IMR-90 (cell line): ENCODE measurements around the gene SEZ6L2. TPM values are rescaled to one million over a fixed set of nuclear protein-coding genes. Genes with fewer than 3 reads are reported as not detected.

Experiments
- ATAC-seq: fragments of 200-7000 bp; cut with Tn5 transposase; 2 replicates; pipeline ENCODE4 v1.9.1; 2020; ENCODE audit warnings: low read depth, mild to moderate bottlenecking, moderate library complexity
- BruUV-seq: library from RNA; stranded (reverse); fragments of 400-500 nt; replicated peaks from 2 replicates; lab custom pipeline; 2021; lab: Mats Ljungman, UMichigan
- CTCF ChIA-PET: fragments of 300-600 bp; formaldehyde crosslinking; extraction: SDS; loops from one replicate; lab custom pipeline; 2021; ENCODE audit warnings: antibody characterized with exemption; lab: Yijun Ruan, JAX
- POLR2A ChIA-PET: fragments of 300-600 bp; sonication (Branson Sonifier 250); formaldehyde crosslinking; loops from one replicate; lab custom pipeline; 2022; ENCODE audit warnings: antibody characterized with exemption; ENCODE audit not compliant: unreplicated experiment; lab: Charles Lee
- DNase-seq: peaks from one replicate; pipeline ENCODE4 v3.0.0; 2013
- H2AFZ ChIP-seq: replicated peaks from 2 replicates; pipeline ENCODE3; 2013; ENCODE audit warnings: low read length, mild to moderate bottlenecking; ENCODE audit not compliant: poor library complexity
- H2AK5ac ChIP-seq: 2 replicates; pipeline ENCODE4 v1.6.1; 2013; ENCODE audit warnings: low read depth, low read length, inconsistent platforms
- H2AK9ac ChIP-seq: replicated peaks from 2 replicates; pipeline ENCODE3; 2013; ENCODE audit warnings: mild to moderate bottlenecking, low read depth, low read length, moderate library complexity; ENCODE audit not compliant: poor library complexity
- H2BK120ac ChIP-seq: 2 replicates; pipeline ENCODE4 v1.6.1; 2013; ENCODE audit warnings: low read depth, low read length, inconsistent platforms
- H2BK15ac ChIP-seq: 3 replicates; pipeline ENCODE4 v1.6.1; 2013; ENCODE audit warnings: low read depth, low read length, inconsistent platforms
- H2BK20ac ChIP-seq: 2 replicates; pipeline ENCODE4 v1.6.1; 2013; ENCODE audit warnings: low read depth, mild to moderate bottlenecking, inconsistent platforms, low read length, moderate library complexity
- H2BK5ac ChIP-seq: 2 replicates; pipeline ENCODE4 v1.6.1; 2013; ENCODE audit warnings: mild to moderate bottlenecking, low read depth, low read length, inconsistent platforms; ENCODE audit not compliant: poor library complexity, severe bottlenecking
- H3K14ac ChIP-seq: replicated peaks from 2 replicates; pipeline ENCODE4 v1.6.1; 2013; ENCODE audit warnings: low read depth, low read length, inconsistent platforms
- H3K18ac ChIP-seq: 2 replicates; pipeline ENCODE4 v1.6.1; 2013; ENCODE audit warnings: low read depth, low read length, control low read depth
- H3K23ac ChIP-seq: 2 replicates; pipeline ENCODE4 v1.6.1; 2013; ENCODE audit warnings: low read depth, low read length, inconsistent platforms
- H3K27ac ChIP-seq: 2 replicates; pipeline ENCODE4 v1.5.1; 2013; ENCODE audit warnings: mild to moderate bottlenecking, control low read depth, low read length; ENCODE audit not compliant: insufficient read depth
- H3K27me3 ChIP-seq: 2 replicates; pipeline ENCODE4 v1.6.1; 2013; ENCODE audit warnings: low read length; ENCODE audit not compliant: control insufficient read depth, insufficient read depth
- H3K36me3 ChIP-seq: 2 replicates; pipeline ENCODE4 v1.6.1; 2013; ENCODE audit warnings: low read length, mixed read lengths; ENCODE audit not compliant: control insufficient read depth, insufficient read depth
- H3K4ac ChIP-seq: 2 replicates; pipeline ENCODE4 v1.6.1; 2013; ENCODE audit warnings: low read depth, low read length, inconsistent platforms
- H3K4me1 ChIP-seq: 2 replicates; pipeline ENCODE4 v1.6.1; 2013; ENCODE audit warnings: low read length, mixed read lengths; ENCODE audit not compliant: control insufficient read depth, insufficient read depth
- H3K4me2 ChIP-seq: 2 replicates; pipeline ENCODE4 v1.6.1; 2013; ENCODE audit warnings: low read depth, mild to moderate bottlenecking, control low read depth, low read length, moderate library complexity
- H3K4me3 ChIP-seq: 2 replicates; pipeline ENCODE4 v1.5.1; 2013; ENCODE audit warnings: low read depth, mild to moderate bottlenecking, control low read depth, low read length, moderate library complexity; ENCODE audit not compliant: insufficient read depth
- H3K56ac ChIP-seq: 2 replicates; pipeline ENCODE4 v1.6.1; 2013; ENCODE audit warnings: low read length, inconsistent platforms; ENCODE audit not compliant: insufficient read depth; ENCODE audit errors: extremely low read depth
- H3K79me1 ChIP-seq, 2 experiments: 2 replicates each; pipeline ENCODE4 v1.6.1; 2013; ENCODE audit warnings: low read length in 2 of 2, inconsistent platforms in 1 of 2, low read depth in 1 of 2
- H3K9ac ChIP-seq: 2 replicates; pipeline ENCODE4 v1.6.1; 2013; ENCODE audit warnings: low read depth, low read length, control low read depth
- H3K9me1 ChIP-seq: 2 replicates; pipeline ENCODE4 v1.6.1; 2013; ENCODE audit warnings: low read length, inconsistent platforms; ENCODE audit not compliant: insufficient read depth
- H3K9me3 ChIP-seq: 2 replicates; pipeline ENCODE4 v1.6.1; 2013; ENCODE audit warnings: low read length; ENCODE audit not compliant: control insufficient read depth, insufficient read depth
- H4K20me1 ChIP-seq: 2 replicates; pipeline ENCODE4 v1.6.1; 2013; ENCODE audit warnings: low read length, inconsistent platforms; ENCODE audit not compliant: insufficient read depth
- H4K5ac ChIP-seq: 2 replicates; pipeline ENCODE4 v1.6.1; 2013; ENCODE audit warnings: mild to moderate bottlenecking, low read depth, low read length, control low read depth
- H4K8ac ChIP-seq, 2 experiments: 2 replicates each; pipeline ENCODE4 v1.6.1; 2013; ENCODE audit warnings: low read depth in 2 of 2, low read length in 2 of 2, control low read depth in 1 of 2, inconsistent platforms in 1 of 2
- H4K91ac ChIP-seq: 2 replicates; pipeline ENCODE4 v1.6.1; 2013; ENCODE audit warnings: low read depth, low read length, inconsistent platforms; ENCODE audit not compliant: insufficient read depth
- BHLHE40 ChIP-seq: fragments of 150-350 bp; IDR thresholded peaks from 2 replicates; pipeline ENCODE4 v1.6.1; 2016; ENCODE audit warnings: mild to moderate bottlenecking, low read depth, low read length
- CEBPB ChIP-seq: IDR thresholded peaks from 2 replicates; pipeline ENCODE4 v1.6.1; 2012; ENCODE audit warnings: low read depth, low read length, improper control_type of control experiment
- MAFK ChIP-seq: IDR thresholded peaks from 2 replicates; pipeline ENCODE4 v1.6.1; 2012; ENCODE audit warnings: low read depth, low read length, improper control_type of control experiment
- MAZ ChIP-seq: IDR thresholded peaks from 2 replicates; pipeline ENCODE4 v1.6.1; 2012; ENCODE audit warnings: low read depth, mild to moderate bottlenecking, low read length, improper control_type of control experiment, moderate library complexity, borderline replicate concordance
- NFE2L2 ChIP-seq: fragments of 150-350 bp; IDR thresholded peaks from 2 replicates; pipeline ENCODE4 v1.6.1; 2016; ENCODE audit warnings: low read depth, mild to moderate bottlenecking, low read length
- RCOR1 ChIP-seq: IDR thresholded peaks from 2 replicates; pipeline ENCODE4 v1.6.1; 2012; ENCODE audit warnings: mild to moderate bottlenecking, low read length, improper control_type of control experiment; ENCODE audit not compliant: insufficient replicate concordance
- RFX5 ChIP-seq: IDR thresholded peaks from 2 replicates; pipeline ENCODE4 v1.8.0; 2012; ENCODE audit warnings: low read depth, mild to moderate bottlenecking, low read length, moderate library complexity
- WGBS, 2 experiments: methylation state at CpG; one replicate each; pipeline versions ENCODE4 v1.1.5 to v1.1.7; 2013; ENCODE audit warnings: missing lambda C conversion rate in 2 of 2; ENCODE audit not compliant: insufficient read length in 1 of 2; ENCODE audit errors: extremely low coverage in 2 of 2; 5-methylcytosine and 5-hydroxymethylcytosine counted together
- dilution Hi-C: fragments of 300-500 bp; cut with HindIII; formaldehyde crosslinking; loops from one replicate; pipeline ENCODE4 v1.14.3; 2018; ENCODE audit warnings: low sequenced_read_pairs; ENCODE audit not compliant: unreplicated experiment
- in situ Hi-C: fragments of 300-500 bp; cut with MboI; formaldehyde crosslinking; loops from 3 replicates; pipeline ENCODE4 v1.14.3; 2019; ENCODE audit warnings: low sequenced_read_pairs, inconsistent platforms, mixed read lengths
- intact Hi-C: fragments of 100-400 bp; cut with micrococcal nuclease; formaldehyde crosslinking; loops from 2 replicates; pipeline ENCODE4 v1.10.0; 2022
- polyA plus RNA-seq, 3 experiments: library from polyadenylated mRNA; depleted of rRNA; stranded (reverse); fragments of >200 nt; gene quantifications; 2 replicates each; pipeline ENCODE4 v1.2.3, GENCODE V29; 2012; ENCODE audit warnings: low replicate concordance in 1 of 3
- total RNA-seq: library from RNA; depleted of rRNA; stranded (reverse); fragments of >200 nt; gene quantifications from 2 replicates; pipeline ENCODE4 v1.2.3, GENCODE V29; 2012

SEZ6L2 gene
- total and polyA plus RNA-seq, 2 of the 4 experiments (the other 2 are of a cell fraction), result 0.72 to 10.5 TPM

DNA sequence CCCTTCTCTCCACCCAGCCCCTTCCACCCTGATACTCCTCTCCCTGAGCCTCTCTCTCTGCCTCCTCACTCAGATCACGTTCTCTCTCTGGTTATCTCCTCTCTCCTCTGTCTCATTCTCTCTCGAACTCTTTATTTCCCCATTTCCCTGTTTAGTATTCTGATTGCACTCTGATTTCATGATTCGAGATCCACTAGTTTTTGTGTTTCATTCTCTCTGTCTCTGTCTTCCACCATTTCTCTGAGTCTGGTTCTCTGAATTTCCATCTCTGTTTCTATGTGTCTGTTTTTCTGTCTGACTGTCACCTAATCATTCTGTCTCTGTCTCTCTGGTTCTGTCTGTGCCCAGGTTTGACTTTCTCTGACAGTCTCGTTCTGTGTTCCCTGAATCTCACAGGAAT lies 2.0 kb downstream of the SEZ6L2 start:
- H2BK15ac ChIP-seq, result no peak overlapping the region
- ATAC-seq (no peak), DNase-seq (no peak)
- no peak overlapping the region for H3K4me3 ChIP-seq
- peaks cover 10% of the 10 kb centered on the region for H3K4me1 ChIP-seq
- peaks cover 7% of the 10 kb centered on the region; the same call in 1 of the 2 replicates for H4K20me1 ChIP-seq
- intact Hi-C loops, result no loop called here
- dilution Hi-C loops, result no loop called here
- no peak overlapping the region for H2BK20ac ChIP-seq
- H3K27me3 ChIP-seq, result peaks cover 5% of the 10 kb centered on the region; the same call in 1 of the 2 replicates
- no peak overlapping the region for H3K56ac ChIP-seq
- in situ Hi-C loops, result no loop called here
- ChIA-PET CTCF (no interaction called here), POLR2A (no interaction called here)
- 0 out of 2 replicates have a peak, but pooled peaks cover 2% of the 10 kb centered on the region for H3K36me3 ChIP-seq
- no peak overlapping the region for H2BK120ac ChIP-seq
- H3K23ac ChIP-seq, result no peak overlapping the region
- H2BK5ac ChIP-seq, result no peak overlapping the region
- TF ChIP-seq MAZ (no peak), NFE2L2 (no peak), BHLHE40 (no peak), RCOR1 (no peak), RFX5 (no peak), CEBPB (no peak), MAFK (no peak)
- H2AFZ ChIP-seq, result no peak overlapping the region
- H3K9me1 ChIP-seq, result no peaks in the 10 kb centered on the region; the same call in 1 of the 2 replicates
- H4K8ac ChIP-seq, result no peak overlapping the region
- peaks cover 4 to 18% of the 10 kb centered on the region in 2 experiments; a peak in 3 of 4 replicates for H3K79me1 ChIP-seq
- no peak overlapping the region for H2AK5ac ChIP-seq
- WGBS, 2 experiments, result 60% methylated on average over 3 of the region's 4 CpGs; no CpG with 5 or more reads in 1 of the 2 experiments
- no peak overlapping the region for H3K18ac ChIP-seq
- H3K9ac ChIP-seq, result no peak overlapping the region
- no peak overlapping the region for H4K91ac ChIP-seq
- H3K4me2 ChIP-seq, result no peak overlapping the region
- H3K14ac ChIP-seq, result no peak overlapping the region
- no peak overlapping the region for H3K27ac ChIP-seq
- no TSS peak for BruUV-seq
- H3K4ac ChIP-seq, result no peak overlapping the region
- no peaks in the 10 kb centered on the region for H3K9me3 ChIP-seq
- H2AK9ac ChIP-seq, result no peak overlapping the region
- H4K5ac ChIP-seq, result no peak overlapping the region
